ENCODE measurements around the gene S100A7A. TPM values are rescaled to one million over a fixed set of nuclear protein-coding genes. Genes with fewer than 3 reads are reported as not detected.
"Not testable (repeated sequence)": the region's sequence is repeated elsewhere in the genome, so short reads cannot be mapped to it uniquely, and the experiment has no call there.

S100A7A gene
- total RNA-seq, 1 donor from 2014 or later: not detected

DNA sequence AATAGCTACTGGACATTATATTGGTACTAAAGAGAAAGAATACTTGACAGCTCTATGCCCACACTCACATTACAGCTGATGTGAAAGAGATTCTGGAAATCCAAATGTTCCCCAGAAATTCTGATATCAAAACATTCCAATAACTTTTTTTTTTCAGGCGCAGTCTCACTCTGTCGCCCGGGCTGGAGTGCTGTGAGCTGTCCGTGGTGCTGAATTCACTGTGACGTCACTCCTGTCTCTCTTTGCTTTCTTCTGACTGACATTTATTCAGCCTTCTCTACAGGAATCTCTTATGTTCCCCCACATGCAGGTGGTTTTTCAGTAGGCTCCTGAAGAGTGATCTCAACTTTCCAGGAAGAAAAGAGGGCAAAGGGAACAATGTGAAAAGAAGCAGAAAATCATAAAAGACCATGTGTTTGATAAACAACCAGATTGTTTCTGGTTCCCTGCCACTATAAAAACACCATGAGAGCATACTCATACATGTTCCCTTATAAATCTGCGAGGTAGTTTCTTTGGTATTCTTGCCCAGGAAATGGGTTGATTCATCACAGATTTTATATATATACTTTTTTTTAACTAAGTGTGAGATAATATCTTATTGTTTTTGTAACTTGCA, 6.2 kb downstream of the S100A7A start:
- peak; percentile 72 to 83 for DNase-seq (ENCODE audit: low read depth in 2 of 2)

DNA sequence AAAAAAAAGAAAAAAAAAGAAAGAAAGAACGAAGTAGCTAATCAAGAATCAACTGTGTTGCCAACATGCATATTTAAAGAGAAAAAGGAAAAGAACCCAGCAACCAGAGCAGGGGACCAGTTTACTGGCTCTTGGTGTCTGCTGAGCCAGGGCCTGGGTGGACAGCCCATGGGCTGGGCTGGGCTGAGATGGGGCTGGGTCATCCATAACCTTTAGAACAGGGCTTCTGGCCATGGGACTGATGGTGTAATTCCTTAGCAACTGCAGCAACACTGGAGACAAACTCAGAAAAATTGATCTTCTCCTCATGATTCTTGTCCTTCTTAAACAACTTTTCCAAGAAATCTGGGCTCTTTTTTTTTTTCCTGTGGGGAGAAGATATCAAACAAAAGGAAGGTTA, 10.5 kb downstream of the S100A7A start:
- DNase-seq (ENCODE audit: low read depth in 2 of 2): no peak

DNA sequence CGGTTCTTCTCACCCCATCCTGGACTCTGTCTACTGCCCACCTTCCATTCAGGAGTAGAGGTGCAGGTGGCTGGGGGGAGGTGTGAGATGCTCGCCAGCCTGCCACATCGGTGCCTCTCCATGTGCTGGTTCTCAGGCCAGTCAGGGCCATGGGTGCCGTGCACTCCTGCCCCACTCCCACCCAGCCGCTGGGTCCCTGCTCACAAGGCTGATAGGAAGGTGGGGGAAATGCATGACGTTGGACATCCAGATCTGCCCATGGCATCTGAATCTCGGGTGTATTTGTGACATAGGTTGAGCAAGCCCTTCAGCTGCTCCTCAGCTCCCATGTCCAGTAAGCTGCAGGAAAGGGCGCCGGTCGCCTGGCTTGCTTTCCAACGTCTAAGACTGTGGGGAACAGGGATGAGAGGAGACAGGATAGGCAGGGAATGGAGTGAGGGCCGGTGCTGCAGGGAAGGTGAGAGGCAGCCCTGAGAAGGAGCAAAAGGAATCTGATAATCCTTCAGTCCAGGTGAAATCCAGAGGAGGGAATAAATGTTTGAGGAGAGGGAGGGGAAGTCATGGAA, 11.8 kb downstream of the S100A7A start:
- no peak for DNase-seq (ENCODE audit: low read depth in 2 of 2)

- no peak for DNase-seq (ENCODE audit: low read depth in 2 of 2)
These were observed 12.5 kb downstream of the S100A7A start for GRCh38 chr1:153428791-153429190.

GRCh38 chr1:153429266-153430165, 13.2 kb downstream of the S100A7A start:
- no peak for DNase-seq (ENCODE audit: low read depth in 2 of 2)

- DNase-seq (ENCODE audit: low read depth in 2 of 2): no peak
These were observed 13.8 kb downstream of the S100A7A start for GRCh38 chr1:153430166-153430553.

GRCh38 chr1:153430561-153430960, 14.2 kb downstream of the S100A7A start:
- DNase-seq (ENCODE audit: low read depth in 2 of 2): no peak

- no peak for DNase-seq (ENCODE audit: low read depth in 2 of 2)
These were observed 14.7 kb downstream of the S100A7A start for GRCh38 chr1:153431002-153431401.

DNA sequence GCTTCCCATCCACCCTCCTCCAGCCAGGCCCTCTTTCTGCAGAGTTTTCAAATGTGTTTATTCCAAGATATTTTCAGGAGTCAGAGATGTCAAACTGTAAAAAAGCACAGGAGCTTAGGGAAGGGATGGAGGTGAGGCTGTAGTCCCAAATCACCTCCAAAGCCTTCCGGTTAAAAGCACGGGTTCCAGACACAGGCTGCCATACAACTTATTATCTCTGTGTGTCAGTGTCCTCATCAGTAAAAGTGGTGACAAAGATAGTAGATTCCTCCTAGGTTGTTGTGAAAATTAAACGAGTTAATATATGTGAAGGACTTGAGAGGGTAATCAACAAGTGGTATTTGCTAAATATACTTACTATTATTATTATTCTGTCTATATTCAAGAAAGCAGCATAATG, 15.1 kb downstream of the S100A7A start:
- no peak for DNase-seq (ENCODE audit: low read depth in 2 of 2)

- DNase-seq (ENCODE audit: low read depth in 2 of 2): no peak
These were observed 15.6 kb downstream of the S100A7A start for GRCh38 chr1:153431928-153432327.

DNA sequence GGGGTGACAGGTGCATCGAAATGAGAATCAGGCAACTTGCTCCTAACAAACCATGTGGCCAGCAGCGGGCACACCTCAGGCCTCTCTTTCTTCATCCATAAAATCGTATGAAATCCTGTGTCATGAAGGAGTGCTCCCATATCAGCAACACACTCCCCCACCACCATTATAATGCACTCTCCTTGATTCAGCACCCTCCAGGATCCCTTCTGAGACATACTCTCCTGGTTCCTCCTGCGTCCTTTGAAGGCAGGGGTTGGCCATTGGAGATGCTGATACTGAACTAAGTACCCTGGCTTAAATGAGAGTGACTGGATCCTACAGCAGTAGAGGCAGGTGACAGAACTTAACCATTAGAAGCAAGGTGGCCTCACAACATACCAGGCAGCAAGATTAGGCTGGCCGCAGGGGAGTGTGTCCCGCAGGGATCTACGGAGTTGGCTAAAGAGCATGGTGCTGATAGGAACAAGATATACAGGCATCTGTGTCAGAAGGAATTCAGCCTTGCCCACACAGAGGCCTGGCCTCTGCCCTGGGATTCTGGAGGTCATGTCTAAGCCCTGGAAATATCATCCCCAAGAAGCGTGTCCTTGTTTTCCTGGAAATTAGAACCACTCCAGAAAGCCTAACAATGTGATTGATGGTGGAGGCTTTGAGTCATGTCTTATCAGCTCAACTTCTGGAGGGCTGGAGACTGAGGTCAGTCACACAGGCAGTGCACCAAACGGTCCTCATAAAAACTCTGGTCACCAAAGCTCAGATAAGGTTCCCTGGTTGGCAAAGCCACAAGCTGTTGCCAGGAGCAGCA, 16.8 kb downstream of the S100A7A start:
- DNase-seq (ENCODE audit: low read depth in 2 of 2): no peak

- no peak for DNase-seq (ENCODE audit: low read depth in 2 of 2)
These were observed 18.6 kb downstream of the S100A7A start for GRCh38 chr1:153434746-153435455.

GRCh38 chr1:153437236-153437635, 20.9 kb downstream of the S100A7A start:
- DNase-seq (ENCODE audit: low read depth in 2 of 2): no peak

- DNase-seq (ENCODE audit: low read depth in 2 of 2): no peak
These were observed 22.3 kb downstream of the S100A7A start for GRCh38 chr1:153438599-153438998.

GRCh38 chr1:153439273-153439672, 23.0 kb downstream of the S100A7A start:
- no peak for DNase-seq (ENCODE audit: low read depth in 2 of 2)

- DNase-seq (ENCODE audit: low read depth in 2 of 2): no peak
These were observed 25.0 kb downstream of the S100A7A start for GRCh38 chr1:153441238-153441755.

DNA sequence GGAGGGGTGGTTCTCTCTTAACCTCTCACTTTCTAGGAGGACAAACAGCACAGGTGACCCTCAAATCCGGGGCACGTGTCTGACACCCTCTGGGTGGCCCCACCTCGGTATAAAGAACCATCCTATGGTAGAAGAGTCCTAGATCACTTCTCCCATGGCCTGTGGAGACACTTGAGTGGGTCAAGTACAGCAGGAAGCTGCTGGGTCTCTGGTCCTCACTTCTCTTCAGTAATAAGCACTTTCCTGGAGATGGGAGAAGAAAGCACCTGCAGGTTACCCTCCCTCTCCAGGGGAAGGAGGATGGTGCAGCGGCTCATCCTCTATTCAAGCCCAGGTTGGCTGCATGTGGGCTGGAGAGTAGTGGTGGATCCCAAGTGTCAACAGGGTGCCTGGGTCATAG, 27.2 kb downstream of the S100A7A start:
- DNase-seq (ENCODE audit: low read depth in 2 of 2): no peak

- no peak for DNase-seq (ENCODE audit: low read depth in 2 of 2)
These were observed 27.8 kb downstream of the S100A7A start for GRCh38 chr1:153444078-153444477.

- peak in 1 of 2 donors; percentile 13 for DNase-seq (ENCODE audit: low read depth in 2 of 2)
These were observed 31.3 kb downstream of the S100A7A start for GRCh38 chr1:153447498-153448170.

DNA sequence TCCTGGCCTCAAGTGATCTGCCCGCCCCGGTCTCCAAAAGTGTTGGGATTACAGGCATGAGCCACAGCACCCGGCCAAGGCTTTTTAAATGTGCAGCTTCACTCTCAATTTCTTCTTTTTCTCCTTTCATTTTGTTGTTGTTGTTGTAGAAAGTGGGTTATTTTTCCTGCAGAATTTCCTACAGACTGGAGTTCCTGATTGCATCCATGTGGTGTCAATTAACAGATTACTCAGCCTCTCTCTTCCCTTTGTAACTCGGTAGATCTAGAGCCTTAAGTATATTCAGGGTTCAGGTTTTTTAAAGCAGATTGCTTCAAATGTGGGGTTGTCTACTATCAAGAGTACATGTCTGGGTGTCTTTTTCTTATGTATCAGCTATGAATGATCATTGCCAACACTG, 32.5 kb downstream of the S100A7A start:
- DNase-seq (ENCODE audit: low read depth in 2 of 2): not testable (repeated sequence)

All from lung microvascular endothelial cell (primary cell).